Endometrial microvascular endothelial cells (primary cell): Measurements from ENCODE around the gene TPP2. TPM values are rescaled to one million over a fixed set of nuclear protein-coding genes. Genes with fewer than 3 reads are reported as not detected.

Experiments used
- in situ Hi-C: cut with HindIII; loops from 2 replicates; pipeline ENCODE4 v1.10.0; 2017; ENCODE audit warnings: low sequenced_read_pairs, low pct_unique_long_range_greater_than_20kb; ENCODE audit errors: inconsistent ontology term
- total RNA-seq: library from RNA; depleted of rRNA; stranded (reverse); fragments of >200 nt; gene quantifications from one replicate; pipeline ENCODE4 v1.2.3, GENCODE V29; 2015; ENCODE audit errors: inconsistent ontology term

TPP2 gene
- total RNA-seq, result 33.5 TPM

DNA sequence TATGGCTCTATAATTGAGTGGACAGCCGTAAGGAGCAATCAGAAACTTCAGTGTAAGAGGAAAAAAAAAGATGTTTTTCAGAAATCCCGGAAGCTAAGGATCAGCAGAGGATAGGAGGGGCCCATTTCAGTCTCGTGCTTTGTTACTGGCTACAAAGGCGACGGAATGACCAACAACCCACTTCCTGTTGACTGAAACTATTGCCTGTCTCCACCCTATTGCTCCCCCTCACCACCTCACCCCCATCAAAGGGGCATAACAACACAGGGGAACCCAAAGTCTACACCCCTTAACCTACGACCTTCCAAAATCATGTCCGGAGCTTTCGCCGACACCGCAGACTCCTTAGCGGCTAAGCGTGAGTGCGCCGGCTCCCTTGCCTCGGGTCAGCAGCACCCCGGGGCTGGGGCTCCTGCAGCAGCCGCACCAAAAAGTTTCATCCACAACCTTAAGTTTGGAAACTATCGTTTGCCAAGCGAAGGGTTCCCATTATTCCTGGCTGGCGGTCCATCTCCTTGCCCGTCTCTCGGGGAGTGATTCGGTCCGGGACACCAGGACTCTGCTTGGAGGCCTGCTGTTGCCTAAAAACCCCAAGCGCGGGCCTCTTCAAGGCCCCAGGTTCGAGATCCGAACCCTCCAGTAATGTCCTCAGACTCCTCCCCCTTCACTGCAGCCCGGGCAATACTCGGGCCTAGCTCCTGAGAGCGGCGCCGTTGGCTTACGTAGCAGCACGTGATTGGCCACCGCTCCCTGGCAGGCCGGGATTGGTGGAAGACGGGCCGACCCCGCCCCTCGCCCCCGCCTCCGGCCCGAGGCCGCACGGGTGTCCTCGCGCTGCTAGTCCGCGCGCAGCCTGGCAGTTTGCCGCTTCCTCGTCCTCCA, at the start of gene TPP2:
TPP2 (plus strand) TSS at position 840 of the 882 bp plus-strand sequence. CDS start 53 bp downstream, outside the sequence.
- in situ Hi-C loops, result no loop called here

DNA sequence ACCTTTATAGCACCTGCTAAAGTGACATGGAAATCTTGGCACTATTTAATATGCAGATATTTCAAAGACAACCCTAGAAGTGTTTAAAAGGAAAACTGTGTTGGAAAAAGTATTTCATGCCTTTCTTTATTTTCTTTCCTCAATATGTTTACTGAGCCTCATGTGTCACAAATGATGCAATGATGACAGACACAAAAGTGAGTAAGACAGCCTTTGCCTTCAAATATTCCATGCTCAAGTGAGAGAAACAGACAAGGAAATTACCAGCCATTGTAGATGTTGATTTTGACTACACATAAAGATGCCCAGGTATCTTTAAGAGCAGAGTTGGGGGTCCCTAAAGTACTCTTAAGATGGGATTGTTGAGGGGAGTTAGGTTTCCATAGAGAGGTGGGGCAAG, 48.0 kb upstream of the TPP2 start:
- in situ Hi-C loops, result no loop called here

DNA sequence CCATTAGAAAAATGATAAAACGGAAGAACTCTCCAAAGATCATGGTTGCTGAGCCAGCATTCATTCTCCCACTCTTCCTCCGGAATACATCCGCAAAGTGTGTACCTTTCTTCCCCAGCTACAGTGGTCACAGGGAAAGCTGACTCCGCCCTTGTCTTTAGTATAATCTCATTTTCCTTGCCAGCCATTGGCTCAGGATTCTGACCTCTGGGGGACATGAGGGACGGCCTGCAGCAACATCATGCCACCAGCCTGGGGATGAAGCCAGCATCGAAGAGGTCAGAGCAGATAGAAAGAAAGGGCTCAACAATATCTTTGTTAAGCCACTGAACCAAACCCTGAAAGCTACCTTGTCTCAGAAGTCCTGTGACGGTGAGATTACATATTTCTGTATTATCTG, 46.3 kb upstream of the TPP2 start:
- in situ Hi-C loops, result no loop called here

DNA sequence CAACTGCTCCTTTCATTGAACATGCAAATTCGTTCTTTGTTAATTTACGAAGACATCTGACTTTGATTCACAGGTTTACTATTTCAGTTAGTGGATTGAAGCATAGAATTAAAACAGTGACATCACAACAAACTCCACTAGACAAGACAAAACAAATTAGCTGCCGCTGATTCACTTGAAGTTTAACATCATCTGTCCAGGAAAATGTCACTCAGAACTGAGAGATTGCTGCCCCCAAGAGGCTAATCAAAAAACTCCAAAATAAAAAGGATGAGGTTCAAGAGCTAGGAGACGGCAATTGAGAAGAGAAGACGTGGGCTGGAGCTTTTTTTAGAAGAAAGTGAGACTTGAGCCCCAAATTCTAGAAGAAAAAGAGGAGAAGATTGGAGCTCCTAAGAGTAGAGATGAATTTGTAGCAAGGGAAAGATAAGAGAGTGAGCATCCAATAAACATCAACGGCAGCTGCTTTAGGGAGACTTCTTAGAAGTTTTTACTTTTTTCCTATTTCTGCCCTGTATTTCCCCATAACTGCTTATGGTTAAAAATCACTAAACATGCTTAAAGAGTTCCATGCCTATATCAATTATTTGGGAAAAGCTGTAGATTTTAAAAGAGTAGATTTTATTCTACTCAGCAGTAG, 40.8 kb upstream of the TPP2 start:
- in situ Hi-C loops, result no loop called here

DNA sequence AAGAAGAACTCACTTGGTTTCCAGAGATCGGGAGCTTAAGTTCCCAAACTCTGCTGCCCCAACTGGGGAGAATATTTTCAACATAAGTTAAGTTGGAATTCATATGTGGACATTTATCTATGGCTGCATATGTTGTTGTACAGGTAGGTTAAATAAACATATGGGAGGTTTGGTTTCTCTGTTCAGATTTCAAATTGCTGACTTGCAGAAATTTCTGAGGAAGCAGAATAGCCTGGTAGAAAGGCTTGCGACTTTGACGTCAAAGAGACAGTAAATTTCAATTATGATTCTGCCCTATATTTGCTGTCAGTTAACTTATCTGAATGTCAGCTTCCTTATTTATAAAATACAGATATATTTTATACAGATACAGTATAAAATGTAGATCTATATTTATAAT, 40.0 kb upstream of the TPP2 start:
- in situ Hi-C loops, result no loop called here

DNA sequence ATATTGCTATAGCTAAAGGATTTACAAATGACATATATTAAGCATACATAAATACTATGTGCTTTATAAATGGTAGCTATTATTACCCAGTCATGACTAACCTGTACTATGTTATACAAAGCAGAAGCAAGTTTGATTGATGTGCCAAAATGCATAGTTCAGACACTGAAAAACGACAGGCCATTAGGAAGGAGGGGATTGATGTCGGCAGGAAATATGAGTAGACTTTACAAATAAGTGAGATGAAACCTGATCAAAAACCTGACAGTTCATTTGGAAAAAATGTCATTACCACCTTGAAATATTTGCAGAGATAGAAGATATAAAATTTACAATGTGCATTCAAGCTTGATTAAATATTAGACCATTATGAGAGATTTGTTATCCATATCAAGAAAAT, 38.8 kb upstream of the TPP2 start:
- in situ Hi-C loops, result no loop called here

DNA sequence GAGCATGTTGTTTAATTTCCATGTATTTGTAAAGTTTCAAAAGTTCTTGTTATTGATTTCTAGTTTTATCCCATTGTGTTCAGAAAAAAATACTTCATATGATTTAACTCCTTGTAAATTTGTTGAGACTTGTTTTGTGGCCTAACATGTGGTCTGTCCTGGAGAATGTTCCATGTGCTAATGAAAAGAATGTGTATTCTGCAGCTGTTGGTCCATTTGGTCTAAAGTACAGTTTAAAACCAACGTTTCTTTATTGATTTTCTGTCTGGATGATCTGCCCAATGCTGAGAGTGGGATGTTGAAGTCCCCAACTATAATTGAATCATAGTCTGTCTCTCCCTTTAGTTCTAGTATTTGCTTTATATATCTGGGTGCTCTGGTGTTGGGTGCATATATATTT, 34.9 kb upstream of the TPP2 start:
- in situ Hi-C loops, result no loop called here

DNA sequence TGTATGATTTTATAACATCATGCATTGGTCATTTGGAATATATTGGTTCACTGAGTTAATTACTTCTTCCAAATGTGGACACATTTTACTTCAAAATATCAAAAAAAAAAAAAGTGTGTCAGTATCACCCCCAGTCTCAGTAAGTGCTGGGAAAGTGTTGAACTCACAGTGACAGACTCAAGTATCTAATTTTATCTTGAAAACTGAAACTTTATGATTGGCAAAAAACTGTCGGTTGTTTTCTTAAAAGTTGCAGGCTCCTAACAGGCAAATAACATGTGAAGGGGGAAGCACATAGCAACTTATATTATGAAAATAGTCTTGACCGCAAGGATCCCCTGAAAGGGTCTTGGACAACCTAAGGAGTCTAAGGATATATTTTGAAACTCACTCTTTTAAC, 33.5 kb upstream of the TPP2 start:
- in situ Hi-C loops, result no loop called here

DNA sequence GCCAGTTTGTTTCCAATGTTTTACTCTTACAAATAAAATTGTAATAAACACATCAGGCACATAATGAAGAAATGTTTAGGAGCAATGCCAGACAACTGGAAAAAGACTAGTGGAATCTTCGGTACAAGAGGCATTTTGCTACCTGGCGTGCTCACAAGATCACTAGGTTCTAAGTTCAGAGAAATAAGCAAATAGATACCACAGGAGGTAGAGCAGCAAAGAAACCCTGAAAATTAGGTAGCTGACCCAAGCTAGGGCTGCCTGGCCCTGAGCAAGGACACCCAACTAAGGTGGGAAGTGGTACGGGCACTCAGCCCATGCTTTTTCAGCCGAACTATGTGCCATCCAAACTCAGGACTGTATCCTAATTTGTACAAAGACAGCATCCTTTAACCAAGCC, 32.2 kb upstream of the TPP2 start:
- in situ Hi-C loops, result no loop called here

DNA sequence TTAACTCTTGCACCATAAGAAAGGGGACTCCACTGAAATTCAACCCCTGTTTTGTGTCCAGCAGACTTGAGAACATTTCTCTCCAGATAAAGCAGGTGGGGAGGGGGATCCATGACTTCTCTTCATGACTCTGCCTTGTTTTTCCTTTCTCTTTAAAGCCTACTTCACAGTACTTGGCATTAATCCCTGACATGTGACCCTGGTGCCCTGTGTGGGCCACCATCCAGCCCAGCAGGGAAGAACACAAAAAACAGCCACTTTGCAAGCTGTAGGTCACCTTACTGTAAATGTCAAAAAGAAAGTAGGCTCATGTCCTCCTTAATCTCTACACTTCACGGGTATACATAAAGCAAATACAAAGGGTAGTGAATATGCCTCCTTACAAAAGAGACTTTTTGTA, 30.3 kb upstream of the TPP2 start:
- in situ Hi-C loops, result no loop called here

DNA sequence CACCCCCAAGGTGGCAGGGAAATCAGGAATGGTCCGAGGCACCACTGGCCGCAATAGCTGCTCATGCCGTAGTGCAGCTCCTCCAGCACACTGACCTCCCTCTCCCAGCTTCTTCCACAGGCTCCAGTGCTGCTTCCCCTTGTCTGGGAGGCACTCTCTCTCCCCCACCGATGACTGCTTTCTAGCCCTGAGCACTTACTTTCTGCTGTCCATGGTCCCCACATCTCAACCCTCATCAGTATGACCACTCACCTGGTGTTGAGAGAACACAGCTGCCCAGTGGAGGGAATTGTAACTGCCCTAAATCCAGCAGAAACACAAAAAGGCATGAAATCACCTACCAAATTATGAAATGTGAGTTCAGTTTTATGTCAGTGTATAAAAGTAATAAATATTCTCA, 28.9 kb upstream of the TPP2 start:
- in situ Hi-C loops, result no loop called here

DNA sequence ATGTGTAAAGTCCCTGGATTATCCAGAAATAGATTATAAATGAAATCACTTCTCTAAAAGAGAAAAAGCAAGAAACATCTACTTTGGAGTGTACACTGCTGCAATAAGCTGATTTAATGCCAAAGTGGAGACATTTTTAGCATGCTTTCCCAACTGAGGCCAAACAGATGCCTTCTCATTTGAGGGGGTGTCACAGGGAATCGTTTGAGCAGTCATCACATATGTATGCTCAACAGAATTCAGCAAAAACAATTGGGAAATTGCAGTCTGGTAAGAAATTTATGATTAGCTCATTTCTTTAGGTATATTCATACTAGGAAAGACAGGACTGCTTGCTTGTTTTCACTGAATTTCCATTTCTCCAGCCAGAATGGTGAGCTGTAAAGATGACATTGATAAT, 27.3 kb upstream of the TPP2 start:
- in situ Hi-C loops, result no loop called here

DNA sequence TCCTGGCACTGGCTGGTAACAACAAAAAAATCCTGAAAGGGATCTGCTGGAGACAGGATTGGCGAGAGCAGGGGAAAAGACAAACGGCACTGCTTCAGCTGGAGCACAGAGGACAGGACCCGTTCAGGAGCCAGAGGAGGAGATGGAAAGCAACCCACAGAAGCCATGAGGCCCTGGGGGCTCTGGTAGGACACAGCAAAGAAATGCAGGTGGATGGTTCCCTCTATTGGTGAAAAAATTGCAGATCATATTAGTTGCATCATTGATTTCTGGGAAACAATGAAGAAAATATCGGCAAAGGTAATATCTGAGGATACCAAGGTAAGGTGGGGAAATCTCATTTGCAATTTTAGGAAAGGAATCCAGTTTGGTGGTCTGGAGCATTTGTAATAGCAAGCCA, 25.7 kb upstream of the TPP2 start:
- in situ Hi-C loops, result no loop called here

DNA sequence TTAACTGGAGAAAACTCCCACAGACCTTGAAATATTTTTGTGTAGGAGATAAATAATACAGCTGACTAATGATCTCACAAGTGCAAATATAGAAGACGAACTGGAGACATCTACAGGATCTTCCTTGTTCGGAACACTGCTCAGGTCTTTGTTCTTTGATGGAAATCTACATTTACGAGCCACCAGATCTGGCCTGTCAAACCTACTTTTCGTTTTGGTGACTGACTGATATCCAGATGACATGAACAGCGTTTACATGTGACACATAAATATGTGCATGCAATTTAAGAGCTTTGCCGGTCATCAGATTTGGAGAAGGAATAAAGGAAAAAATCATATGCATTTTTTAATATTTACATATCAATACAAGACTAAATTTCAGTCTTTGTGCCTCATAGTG, 24.5 kb upstream of the TPP2 start:
- in situ Hi-C loops, result no loop called here

DNA sequence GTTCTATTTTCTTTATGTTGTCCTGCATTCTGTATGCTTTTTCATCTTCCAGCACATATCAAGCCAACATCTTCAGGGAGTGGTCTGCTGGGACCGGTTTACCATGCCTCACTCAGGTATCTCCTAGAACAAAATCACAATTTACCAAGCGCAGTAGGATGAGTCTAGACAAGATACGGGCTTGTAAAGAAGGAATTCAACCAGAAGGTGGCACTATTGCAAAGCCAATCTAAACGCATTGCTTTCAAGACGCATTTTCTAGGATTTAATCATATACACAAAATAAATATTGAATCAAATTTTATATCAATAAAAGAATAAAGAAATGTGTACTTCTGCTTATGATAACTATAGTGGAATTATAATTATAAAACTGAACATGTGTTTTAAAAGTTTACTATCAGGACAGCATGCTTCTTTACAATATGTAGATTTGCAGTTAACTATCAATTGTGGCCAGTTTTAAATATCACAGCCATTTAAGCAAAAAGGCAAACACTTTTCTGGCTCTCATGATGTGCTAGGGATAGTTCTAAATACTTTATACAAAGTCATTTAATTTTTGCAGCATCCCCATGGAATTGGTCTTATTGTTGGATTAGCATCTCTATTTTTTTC, 16.1 kb upstream of the TPP2 start:
- in situ Hi-C loops, result no loop called here

DNA sequence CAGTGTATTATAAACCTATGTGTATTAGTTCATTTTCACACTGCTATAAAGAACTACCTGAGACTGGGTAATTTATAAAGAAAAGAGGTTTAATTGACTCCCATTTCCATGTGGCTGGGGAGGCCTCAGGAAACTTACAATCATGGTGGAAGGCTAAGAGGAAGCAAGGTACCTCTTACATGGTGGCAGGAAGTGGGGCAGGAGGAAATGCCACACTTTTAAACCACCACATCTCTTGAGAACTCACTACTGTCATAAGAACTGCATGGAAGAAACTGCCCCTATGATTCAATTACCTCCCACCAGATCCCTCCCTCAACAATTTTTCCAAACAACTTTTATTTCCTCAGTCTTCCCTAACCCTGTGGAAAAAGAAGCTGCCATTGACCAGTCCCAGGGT, 14.5 kb upstream of the TPP2 start:
- in situ Hi-C loops, result no loop called here

DNA sequence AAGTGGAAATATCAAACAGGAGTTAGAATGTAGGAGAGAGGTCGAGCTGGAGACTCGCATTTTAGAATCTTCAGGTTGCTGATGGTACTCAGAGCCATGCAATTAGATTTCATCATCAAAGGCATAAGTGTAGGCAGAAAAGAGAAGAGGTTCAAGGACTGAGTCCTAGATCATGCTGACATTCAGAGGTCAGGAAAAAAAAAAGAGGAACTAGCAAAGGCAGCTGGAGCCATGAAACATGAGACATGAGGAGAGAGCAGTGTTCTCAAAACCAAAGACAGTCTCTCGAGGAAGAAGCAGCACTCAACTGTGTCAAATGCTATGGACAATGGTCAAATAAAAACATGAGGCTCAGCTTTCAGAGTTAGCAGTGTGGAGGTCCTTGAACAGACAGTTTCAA, 12.4 kb upstream of the TPP2 start:
- in situ Hi-C loops, result no loop called here

DNA sequence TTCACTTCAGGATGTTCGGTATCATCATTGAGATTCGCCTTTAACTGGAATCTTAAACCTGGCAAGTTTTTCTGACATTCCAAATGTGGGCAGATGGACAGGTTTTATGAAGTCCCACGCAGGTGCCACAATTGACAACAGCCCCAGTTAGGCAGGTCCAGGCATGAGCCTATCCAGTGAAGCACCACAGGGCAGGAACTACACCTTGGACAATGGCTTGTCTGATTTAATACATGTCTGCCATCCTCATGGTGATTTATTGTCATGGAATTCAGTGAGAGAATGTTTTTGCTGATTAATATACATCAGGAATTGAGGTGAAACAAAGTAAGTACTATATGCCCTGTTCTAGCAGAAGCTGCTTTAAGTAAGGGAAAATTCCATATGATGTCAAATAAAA, 10.2 kb upstream of the TPP2 start:
- in situ Hi-C loops, result no loop called here

DNA sequence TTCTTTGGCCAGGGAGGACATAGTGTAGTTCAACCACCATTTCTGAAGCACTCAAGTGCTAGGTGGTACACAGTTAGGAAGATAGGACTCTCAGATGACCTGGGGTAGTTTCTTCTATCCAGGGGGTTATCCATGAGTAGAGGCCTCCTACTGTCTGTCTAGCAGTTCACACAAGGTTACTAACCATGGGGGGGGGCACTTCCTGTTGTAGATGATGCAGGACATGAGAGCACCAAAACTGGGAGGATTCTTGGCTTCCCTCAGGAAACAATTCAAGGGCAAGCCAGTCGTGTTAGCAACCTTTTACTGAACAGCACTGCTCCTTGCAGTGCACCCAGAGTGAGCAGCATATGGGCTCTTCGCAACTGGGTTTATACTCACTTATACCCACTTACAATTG, 8.9 kb upstream of the TPP2 start:
- in situ Hi-C loops, result no loop called here

DNA sequence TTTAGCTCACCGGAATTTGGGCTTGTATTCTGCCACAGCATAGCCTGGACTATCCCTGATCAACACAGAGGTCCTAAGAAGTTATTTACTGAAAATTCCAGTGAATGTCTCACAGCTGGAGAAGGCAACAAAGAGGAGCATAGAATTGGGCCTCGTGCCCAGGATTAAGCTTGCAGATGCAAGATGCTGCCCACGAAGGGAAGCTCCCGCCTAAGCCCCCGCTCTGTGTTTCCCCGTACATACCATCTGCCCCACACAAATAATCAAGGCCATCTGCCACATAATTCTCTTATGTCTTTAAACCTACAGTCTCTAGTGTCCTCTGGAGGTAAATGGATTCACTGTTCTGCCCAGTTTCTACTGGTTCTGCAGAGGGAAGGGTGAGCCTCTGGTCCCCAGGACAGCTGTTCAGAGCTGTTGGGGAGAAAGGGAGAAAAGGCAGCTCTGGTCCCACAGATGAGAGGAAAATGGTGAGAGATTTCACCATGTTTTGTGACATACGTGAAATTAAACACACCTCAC, 7.4 kb upstream of the TPP2 start:
- in situ Hi-C loops, result no loop called here
